HUES6 (cell line): ENCODE data around the gene ARID3B.
A peak's percentile ranks its signal among the peaks of the same experiment; 100 is the strongest.

Source experiments
- H3K27ac ChIP-seq: 2 replicates; pipeline ENCODE4 v1.7.0; 2013; ENCODE audit warnings: low read depth, mild to moderate bottlenecking, low read length, inconsistent platforms
- H3K27me3 ChIP-seq: 2 replicates; pipeline ENCODE4 v1.6.1; 2013; ENCODE audit warnings: low read length; ENCODE audit not compliant: control insufficient read depth, insufficient read depth
- H3K36me3 ChIP-seq: 2 replicates; pipeline ENCODE4 v1.6.1; 2013; ENCODE audit warnings: low read length; ENCODE audit not compliant: control insufficient read depth, insufficient read depth
- H3K4me1 ChIP-seq: 2 replicates; pipeline ENCODE4 v1.6.1; 2013; ENCODE audit warnings: low read length; ENCODE audit not compliant: control insufficient read depth, insufficient read depth
- H3K4me3 ChIP-seq: 2 replicates; pipeline ENCODE4 v1.5.1; 2013; ENCODE audit warnings: low read depth, low read length
- H3K9ac ChIP-seq: one replicate; pipeline ENCODE4 v1.6.1; 2013; ENCODE audit warnings: mild to moderate bottlenecking, low read length
- H3K9me3 ChIP-seq: 2 replicates; pipeline ENCODE4 v1.6.1; 2013; ENCODE audit warnings: low read depth, low read length; ENCODE audit not compliant: control insufficient read depth, insufficient read depth

ARID3B gene

GRCh38 chr15:74613953-74614743 lies 73.1 kb downstream of the ARID3B start:
- Histone ChIP-seq H3K4me3 (peak overlapping the region; percentile 96), H3K27me3 (peaks cover 7% of the 10 kb centered on the region; the same call in 1 of the 2 replicates), H3K9ac (peak overlapping the region; percentile 18), H3K27ac (peak overlapping the region; percentile 70; the same call in 1 of the 2 replicates), H3K9me3 (no peaks in the 10 kb centered on the region), H3K4me1 (peaks cover 24% of the 10 kb centered on the region; the same call in 1 of the 2 replicates), H3K36me3 (peaks cover 2% of the 10 kb centered on the region)

GRCh38 chr15:74614744-74615507 lies 73.9 kb downstream of the ARID3B start:
- H3K9me3 ChIP-seq, result no peaks in the 10 kb centered on the region
- H3K27ac ChIP-seq, result peak overlapping the region; percentile 70; the same call in 1 of the 2 replicates
- H3K27me3 ChIP-seq, result peaks cover 7% of the 10 kb centered on the region; the same call in 1 of the 2 replicates
- peaks cover 23% of the 10 kb centered on the region; the same call in 1 of the 2 replicates for H3K4me1 ChIP-seq
- H3K9ac ChIP-seq, result peak overlapping the region; percentile 94
- H3K36me3 ChIP-seq, result peaks cover 10% of the 10 kb centered on the region
- peak overlapping the region; percentile 96 for H3K4me3 ChIP-seq

GRCh38 chr15:74615508-74616365 lies 74.7 kb downstream of the ARID3B start, which contains the start of gene CLK3:
Gene CLK3 (plus strand): TSS chr15:74615836. CDS start chr15:74619197, 3,361 bp downstream.
- H3K4me3 ChIP-seq, result peak within 1 kb of the TSS; percentile 96
- peaks cover 18% of the 10 kb centered on the region for H3K36me3 ChIP-seq
- H3K9me3 ChIP-seq, result no peaks in the 10 kb centered on the region
- peaks cover 7% of the 10 kb centered on the region; the same call in 1 of the 2 replicates for H3K27me3 ChIP-seq
- peak within 1 kb of the TSS; percentile 94 for H3K9ac ChIP-seq
- peak within 1 kb of the TSS; percentile 86; the same call in 1 of the 2 replicates for H3K27ac ChIP-seq
- peaks cover 16% of the 10 kb centered on the region; the same call in 1 of the 2 replicates for H3K4me1 ChIP-seq

GRCh38 chr15:74616366-74616939 lies 75.4 kb downstream of the ARID3B start:
- Histone ChIP-seq H3K27ac (peak overlapping the region; percentile 86; the same call in 1 of the 2 replicates), H3K9me3 (no peaks in the 10 kb centered on the region), H3K4me1 (peaks cover 16% of the 10 kb centered on the region; the same call in 1 of the 2 replicates), H3K9ac (peak overlapping the region; percentile 94), H3K36me3 (peaks cover 23% of the 10 kb centered on the region), H3K27me3 (peaks cover 7% of the 10 kb centered on the region; the same call in 1 of the 2 replicates), H3K4me3 (peak overlapping the region; percentile 96)

- Histone ChIP-seq H3K4me1 (peaks cover 16% of the 10 kb centered on the region; the same call in 1 of the 2 replicates), H3K27ac (no peak overlapping the region), H3K9me3 (no peaks in the 10 kb centered on the region), H3K36me3 (peaks cover 29% of the 10 kb centered on the region), H3K4me3 (peak overlapping the region; percentile 96), H3K27me3 (peaks cover 7% of the 10 kb centered on the region; the same call in 1 of the 2 replicates), H3K9ac (peak overlapping the region; percentile 94)
These were observed 76.0 kb downstream of the ARID3B start for GRCh38 chr15:74616996-74617395.

- H3K36me3 ChIP-seq, result peaks cover 49% of the 10 kb centered on the region
- no peak overlapping the region for H3K27ac ChIP-seq
- H3K27me3 ChIP-seq, result no peaks in the 10 kb centered on the region
- no peak overlapping the region for H3K4me3 ChIP-seq
- H3K4me1 ChIP-seq, result peaks cover 13% of the 10 kb centered on the region; the same call in 1 of the 2 replicates
- H3K9me3 ChIP-seq, result no peaks in the 10 kb centered on the region
- no peak overlapping the region for H3K9ac ChIP-seq
These were observed 78.0 kb downstream of the ARID3B start for GRCh38 chr15:74618841-74619596.

- H3K9ac ChIP-seq, result no peak overlapping the region
- H3K27ac ChIP-seq, result no peak overlapping the region
These were observed 79.1 kb downstream of the ARID3B start for GRCh38 chr15:74619916-74620635.

GRCh38 chr15:74620636-74621545 lies 79.9 kb downstream of the ARID3B start:
- no peak overlapping the region for H3K4me3 ChIP-seq
- H3K36me3 ChIP-seq, result peaks cover 67% of the 10 kb centered on the region
- H3K9ac ChIP-seq, result no peak overlapping the region
- no peaks in the 10 kb centered on the region for H3K9me3 ChIP-seq
- H3K27ac ChIP-seq, result no peak overlapping the region
- H3K4me1 ChIP-seq, result peaks cover 8% of the 10 kb centered on the region; the same call in 1 of the 2 replicates
- no peaks in the 10 kb centered on the region for H3K27me3 ChIP-seq

More at GRCh38 chr15:74619916-74620635, 79.1 kb downstream of the ARID3B start:
- no peak overlapping the region for H3K4me3 ChIP-seq
- no peaks in the 10 kb centered on the region for H3K27me3 ChIP-seq
- no peaks in the 10 kb centered on the region for H3K9me3 ChIP-seq
- H3K4me1 ChIP-seq, result peaks cover 8% of the 10 kb centered on the region; the same call in 1 of the 2 replicates
- H3K36me3 ChIP-seq, result peaks cover 59% of the 10 kb centered on the region
